D721Med (cell line): ENCODE data around the gene PGAP3.

ENCODE experiments used
- DNase-seq: peaks from one replicate; pipeline ENCODE4 v3.0.0; 2011; ENCODE audit warnings: low spot score; ENCODE audit not compliant: insufficient read length
- FAIRE-seq: peaks from 2 replicates; lab custom pipeline; 2011; peaks lifted over from hg19 to GRCh38; lab: Jason Lieb, UNC
- CTCF ChIP-seq: IDR thresholded peaks from 2 replicates; pipeline ENCODE4 v1.5.1; 2012; ENCODE audit warnings: mild to moderate bottlenecking, control low read depth; ENCODE audit not compliant: insufficient read depth; ENCODE audit errors: missing control alignments

Gene PGAP3

GRCh38 chr17:39704821-39705551 is 17.1 kb upstream of the PGAP3 start:
- FAIRE-seq (no peak), DNase-seq (no peak)
- no peak for TF ChIP-seq CTCF

GRCh38 chr17:39703913-39704312 is 16.1 kb upstream of the PGAP3 start:
- DNase-seq: no peak
- TF ChIP-seq CTCF: no peak
- FAIRE-seq: no peak

- no peak for FAIRE-seq
Observed at GRCh38 chr17:39702901-39703893, 15.3 kb upstream of the PGAP3 start.

GRCh38 chr17:39701784-39702422 is 14.0 kb upstream of the PGAP3 start:
- DNase-seq: no peak
- TF ChIP-seq CTCF: no peak
- no peak for FAIRE-seq

More at GRCh38 chr17:39702901-39703893, 15.3 kb upstream of the PGAP3 start:
- TF ChIP-seq CTCF: no peak
- no peak for DNase-seq

GRCh38 chr17:39701012-39701783 is 13.3 kb upstream of the PGAP3 start:
- FAIRE-seq (no peak), DNase-seq (no peak)
- TF ChIP-seq CTCF: no peak

- DNase-seq (no peak), FAIRE-seq (no peak)
Observed at GRCh38 chr17:39700148-39700987, 12.5 kb upstream of the PGAP3 start.

More at GRCh38 chr17:39700148-39700987, 12.5 kb upstream of the PGAP3 start:
- no peak for TF ChIP-seq CTCF
